HCT116 (cell line): ENCODE data around the gene SETD2. TPM values are rescaled to one million over a fixed set of nuclear protein-coding genes. Genes with fewer than 3 reads are reported as not detected.
"Not testable (repeated sequence)": the region's sequence is repeated elsewhere in the genome, so short reads cannot be mapped to it uniquely, and the experiment has no call there.

Experiments
- ATAC-seq: fragments of 200-7000 bp; cut with Tn5 transposase; 2 replicates; pipeline ENCODE4 v1.9.1; 2020; ENCODE audit warnings: mild to moderate bottlenecking, moderate library complexity
- BruUV-seq: library from RNA; stranded (reverse); fragments of 400-500 nt; replicated peaks from 2 replicates; lab custom pipeline; 2021; lab: Mats Ljungman, UMichigan
- CTCF ChIA-PET: fragments of 300-600 bp; sonication (Branson Sonifier 250); formaldehyde crosslinking; loops from one replicate; lab custom pipeline; 2021; ENCODE audit warnings: antibody characterized with exemption; lab: Charles Lee
- POLR2A ChIA-PET: fragments of 300-600, 350-600 bp; sonication (Branson Sonifier 250); formaldehyde crosslinking; loops from one replicate; lab custom pipeline; 2021; ENCODE audit warnings: antibody characterized with exemption; lab: Charles Lee
- RAD21 ChIA-PET, 2 experiments: fragments of 300-600 bp; sonication (Branson Sonifier 250); formaldehyde crosslinking; loops; one replicate each; lab custom pipeline; 2023; ENCODE audit warnings: low total read pairs in 2 of 2; ENCODE audit not compliant: uncharacterized antibody in 2 of 2, unreplicated experiment in 2 of 2, low non-redundant PET in 1 of 2; lab: Charles Lee
- DNase-seq: peaks from one replicate; pipeline ENCODE4 v3.0.0-alpha.2; 2010; ENCODE audit warnings: low read depth, low spot score
- H2AFZ ChIP-seq: fragments of 200-600 bp; shearing (Covaris generic), sonication (generic); 2 replicates; pipeline ENCODE4 v1.6.1; 2017; ENCODE audit warnings: low read depth, mixed run types, mixed read lengths, antibody characterized with exemption, low read length; ENCODE audit not compliant: poor library complexity, severe bottlenecking
- H3K27ac ChIP-seq: 2 replicates; pipeline ENCODE4 v1.5.1; 2012; ENCODE audit warnings: low read depth, low read length
- H3K27me3 ChIP-seq: fragments of 200-600 bp; sonication (generic); 2 replicates; pipeline ENCODE4 v1.6.1; 2016; ENCODE audit warnings: mixed run types, low read length, mixed read lengths; ENCODE audit not compliant: insufficient read depth
- H3K36me3 ChIP-seq, 2 experiments: fragments of 200-500 bp in 1 of 2; fragments of 200-600 bp in 1 of 2; sonication (Bioruptor generic) in 1 of 2; sonication (generic) in 1 of 2; 2 replicates each; pipeline versions ENCODE4 v1.5.1 to v1.6.1; 2014 to 2016; ENCODE audit warnings: low read length in 2 of 2, inconsistent platforms in 1 of 2, mixed read lengths in 1 of 2, mixed run types in 1 of 2; ENCODE audit not compliant: insufficient read depth in 2 of 2, control insufficient read depth in 1 of 2
- H3K4me1 ChIP-seq, 2 experiments: fragments of 200-600 bp in 1 of 2; sonication (generic) in 1 of 2; 2 replicates each; pipeline versions ENCODE4 v1.5.1 to v1.6.1; 2012 to 2017; ENCODE audit warnings: low read length in 2 of 2, inconsistent platforms in 1 of 2, mild to moderate bottlenecking in 1 of 2, mixed read lengths in 1 of 2, mixed run types in 1 of 2, moderate library complexity in 1 of 2; ENCODE audit not compliant: insufficient read depth in 2 of 2, control insufficient read depth in 1 of 2
- H3K4me2 ChIP-seq: fragments of 200-600 bp; sonication (generic); 2 replicates; pipeline ENCODE4 v1.6.1; 2017; ENCODE audit warnings: mixed run types, low read length, mixed read lengths
- H3K4me3 ChIP-seq, 2 experiments: fragments of 200-600 bp in 1 of 2; sonication (generic) in 1 of 2; replicated peaks in 1 of 2; 2 replicates each; pipeline ENCODE4 v1.5.1; 2011 to 2016; ENCODE audit warnings: low read length in 2 of 2, control low read depth in 1 of 2, low read depth in 1 of 2, mild to moderate bottlenecking in 1 of 2, mixed read lengths in 1 of 2, mixed run types in 1 of 2
- H3K79me2 ChIP-seq: fragments of 200-600 bp; sonication (generic); 2 replicates; pipeline ENCODE4 v1.6.1; 2017; ENCODE audit warnings: mild to moderate bottlenecking, mixed run types, low read length, moderate library complexity, mixed read lengths; ENCODE audit not compliant: insufficient read depth
- H3K9ac ChIP-seq: fragments of 200-600 bp; sonication (generic); 2 replicates; pipeline ENCODE4 v1.6.1; 2016; ENCODE audit warnings: low read length, mixed read lengths
- H3K9me2 ChIP-seq: fragments of 200-600 bp; sonication (generic), shearing (Covaris generic); 2 replicates; pipeline ENCODE4 v1.6.1; 2017; ENCODE audit warnings: mixed run types, mild to moderate bottlenecking, moderate library complexity; ENCODE audit not compliant: insufficient read depth
- H3K9me3 ChIP-seq, 2 experiments: fragments of 200-500 bp in 1 of 2; fragments of 200-600 bp in 1 of 2; sonication (Bioruptor generic) in 1 of 2; sonication (generic) in 1 of 2; 2 replicates each; pipeline ENCODE4 v1.6.1; 2014 to 2017; ENCODE audit warnings: low read length in 2 of 2, mixed read lengths in 2 of 2, inconsistent platforms in 1 of 2, low read depth in 1 of 2, mild to moderate bottlenecking in 1 of 2, mixed run types in 1 of 2, moderate library complexity in 1 of 2; ENCODE audit not compliant: control insufficient read depth in 1 of 2, insufficient read depth in 1 of 2
- H4K20me1 ChIP-seq: fragments of 200-600 bp; sonication (generic), shearing (Covaris generic); 2 replicates; pipeline ENCODE4 v1.6.1; 2017; ENCODE audit warnings: mixed run types, mild to moderate bottlenecking, moderate library complexity; ENCODE audit not compliant: insufficient read depth
- CBX3 ChIP-seq: IDR thresholded peaks from 2 replicates; pipeline ENCODE4 v1.6.1; 2012; ENCODE audit warnings: low read depth
- EGR1 ChIP-seq: IDR thresholded peaks from 2 replicates; pipeline ENCODE4 v1.6.1; 2012; ENCODE audit warnings: low read depth
- ELF1 ChIP-seq: IDR thresholded peaks from 2 replicates; pipeline ENCODE4 v1.6.1; 2012; ENCODE audit warnings: low read depth, borderline replicate concordance
- EZH2phosphoT487 ChIP-seq: fragments of 200-600 bp; IDR thresholded peaks from 2 replicates; pipeline ENCODE4 v1.6.1; 2018; ENCODE audit warnings: antibody characterized with exemption, borderline replicate concordance
- FOSL1 ChIP-seq: IDR thresholded peaks from 2 replicates; pipeline ENCODE4 v1.6.1; 2012; ENCODE audit warnings: low read depth
- JUND ChIP-seq: IDR thresholded peaks from 2 replicates; pipeline ENCODE4 v1.6.1; 2012
- POLR2AphosphoS5 ChIP-seq: IDR thresholded peaks from 2 replicates; pipeline ENCODE4 v1.6.1; 2011; ENCODE audit warnings: mild to moderate bottlenecking, low read depth, low read length, moderate library complexity
- REST ChIP-seq: IDR thresholded peaks from 2 replicates; pipeline ENCODE4 v1.6.1; 2012; ENCODE audit warnings: low read depth
- SIN3A ChIP-seq: IDR thresholded peaks from 2 replicates; pipeline ENCODE4 v1.6.1; 2012; ENCODE audit warnings: low read depth
- SRF ChIP-seq: IDR thresholded peaks from 2 replicates; pipeline ENCODE4 v1.6.1; 2012; ENCODE audit warnings: low read depth
- YY1 ChIP-seq: IDR thresholded peaks from 2 replicates; pipeline ENCODE4 v1.6.1; 2011; ENCODE audit warnings: low read length, low read depth, moderate library complexity, mild to moderate bottlenecking; ENCODE audit not compliant: insufficient replicate concordance; ENCODE audit errors: extremely low read depth
- ZBTB33 ChIP-seq: IDR thresholded peaks from 2 replicates; pipeline ENCODE4 v1.6.1; 2011; ENCODE audit warnings: mild to moderate bottlenecking, low read length, moderate library complexity; ENCODE audit not compliant: insufficient replicate concordance; ENCODE audit errors: extremely low read depth
- ZFX ChIP-seq: fragments of 450-650 bp; IDR thresholded peaks from 2 replicates; pipeline ENCODE4 v1.6.1; 2017
- intact Hi-C: fragments of 100-400 bp; cut with micrococcal nuclease; formaldehyde crosslinking; loops from 2 replicates; pipeline ENCODE4 v1.10.0; 2022
- total RNA-seq: library from RNA; stranded (reverse); gene quantifications from one replicate; pipeline ENCODE4 v1.2.1, GENCODE V29; 2021; ENCODE audit not compliant: unreplicated experiment

SETD2 gene
- total RNA-seq, 1 experiment from 2014 or later = 33.0 TPM

- peaks cover 7% of the 10 kb centered on the region; the same call in 1 of the 2 replicates for H4K20me1 ChIP-seq
- peaks cover 15 to 19% of the 10 kb centered on the region in 2 experiments for H3K36me3 ChIP-seq
- ATAC-seq = no peak
- intact Hi-C loops = no loop called here
- H3K27me3 ChIP-seq = no peaks in the 10 kb centered on the region
- POLR2A ChIA-PET = no interaction called here
- H3K79me2 ChIP-seq = no peaks in the 10 kb centered on the region
- H2AFZ ChIP-seq = no peak overlapping the region
- no peak overlapping the region for H3K4me3 ChIP-seq
- TF ChIP-seq REST = no peak
- no peak for TF ChIP-seq SRF
- no peak for TF ChIP-seq EZH2phosphoT487
- TF ChIP-seq ELF1 = no peak
- no peak for TF ChIP-seq EGR1
- no peak for TF ChIP-seq SIN3A
- no peak for TF ChIP-seq FOSL1
- no peak for TF ChIP-seq YY1
- no peak for TF ChIP-seq ZFX
- TF ChIP-seq JUND = no peak
- no peak for TF ChIP-seq POLR2AphosphoS5
- no peak for TF ChIP-seq ZBTB33
- no peak for TF ChIP-seq CBX3
- TF ChIP-seq, all 23 proteins: peak for 0
- Histone ChIP-seq H3K9ac (no peak overlapping the region), H3K9me2 (no peaks in the 10 kb centered on the region), H3K9me3 (no peaks in the 10 kb centered on the region), H3K27ac (no peak overlapping the region), H3K4me2 (no peak overlapping the region), H3K4me1 (no peaks in the 10 kb centered on the region)
- RAD21 ChIA-PET = no interaction called here
- DNase-seq = no peak
- BruUV-seq = no TSS peak
- CTCF ChIA-PET = no interaction called here
Observed at GRCh38 chr3:47034868-47035489, 128.9 kb downstream of the SETD2 start.

- H3K9ac ChIP-seq, H3K27me3 ChIP-seq, BruUV-seq, H3K79me2 ChIP-seq, H3K4me2 ChIP-seq, ATAC-seq, DNase-seq, H3K4me1 ChIP-seq, intact Hi-C loops, H3K4me3 ChIP-seq, H2AFZ ChIP-seq, H3K9me2 ChIP-seq, RAD21 ChIA-PET, H3K27ac ChIP-seq, H3K9me3 ChIP-seq, CTCF ChIA-PET: not testable (repeated sequence)
- peaks cover 7 to 13% of the 10 kb centered on the region in 2 experiments; a peak in 2 of 4 replicates for H3K36me3 ChIP-seq
- peaks cover 16% of the 10 kb centered on the region; the same call in 1 of the 2 replicates for H4K20me1 ChIP-seq
- POLR2A ChIA-PET = interaction anchor here (1.1 kb wide), 1 partner anchor 13 kb away, joined by 3 read pairs; no protein-coding TSS in a partner anchor
Observed at GRCh38 chr3:47031041-47031440, 132.9 kb downstream of the SETD2 start.
